K562 (cell line): Measurements from ENCODE around the gene RNASEH2A. TPM values are rescaled to one million over a fixed set of nuclear protein-coding genes. Genes with fewer than 3 reads are reported as not detected.

ENCODE experiments used
- CTBP1 ChIP-seq: fragments of 450-650 bp; IDR thresholded peaks from 2 replicates; pipeline ENCODE4 v1.6.1; 2016; ENCODE audit warnings: borderline replicate concordance
- ESRRA ChIP-seq: fragments of 450-650 bp; IDR thresholded peaks from 2 replicates; pipeline ENCODE4 v1.6.1; 2014; ENCODE audit warnings: low read depth, mild to moderate bottlenecking, moderate library complexity, borderline replicate concordance
- FOS ChIP-seq: IDR thresholded peaks from 3 replicates; pipeline ENCODE4 v1.6.1; 2011; ENCODE audit not compliant: insufficient read length; ENCODE audit errors: extremely low read depth
- FOXK2 ChIP-seq, 2 experiments: fragments of 450-650 bp; IDR thresholded peaks in 1 of 2; conservative IDR thresholded peaks in 1 of 2; 2 replicates each; pipeline ENCODE4 v1.6.1; 2016; ENCODE audit warnings: low read depth in 2 of 2, mild to moderate bottlenecking in 1 of 2
- GABPA ChIP-seq: fragments of 200-800 bp; sonication (Bioruptor generic); conservative IDR thresholded peaks from 2 replicates; pipeline ENCODE4 v1.6.1; 2016; ENCODE audit warnings: low read depth, missing genetic modification characterization, missing compliant biosample characterization
- KAT2B ChIP-seq: IDR thresholded peaks from one replicate; pipeline ENCODE4 v1.6.1; 2012; ENCODE audit warnings: low read depth, mild to moderate bottlenecking, control low read depth, inconsistent platforms, low read length, moderate library complexity
- KHSRP ChIP-seq: fragments of 450-650 bp; IDR thresholded peaks from 2 replicates; pipeline ENCODE4 v1.6.1; 2017
- NCOA1 ChIP-seq: fragments of 450-650 bp; IDR thresholded peaks from 2 replicates; pipeline ENCODE4 v1.6.1; 2016; ENCODE audit warnings: low read depth
- NFE2L1 ChIP-seq: fragments of 450-650 bp; IDR thresholded peaks from 2 replicates; pipeline ENCODE4 v1.6.1; 2016; ENCODE audit warnings: missing genetic modification characterization, low read depth, mild to moderate bottlenecking, missing compliant biosample characterization, moderate library complexity, borderline replicate concordance
- NR3C1 ChIP-seq: sonication (generic); formaldehyde crosslinking; IDR thresholded peaks from 2 replicates; pipeline ENCODE4 v1.8.1; 2022; ENCODE audit warnings: missing genetic modification reagents
- PHB2 ChIP-seq: fragments of 450-650 bp; IDR thresholded peaks from 2 replicates; pipeline ENCODE4 v1.6.1; 2017; ENCODE audit warnings: low read depth
- POU5F1 ChIP-seq: fragments of 150-350 bp; IDR thresholded peaks from 2 replicates; pipeline ENCODE4 v1.6.1; 2014; ENCODE audit warnings: borderline replicate concordance, low read length, low read depth, mild to moderate bottlenecking; ENCODE audit not compliant: partially characterized antibody
- RFX7 ChIP-seq: fragments of 250-450 bp; sonication (Bioruptor Pico); IDR thresholded peaks from 2 replicates; pipeline ENCODE4 v1.5.1; 2021; ENCODE audit warnings: mild to moderate bottlenecking
- RHOXF2B ChIP-seq: fragments of 250-450 bp; sonication (Bioruptor Pico); conservative IDR thresholded peaks from 2 replicates; pipeline ENCODE4 v1.5.1; 2021
- SMARCE1 ChIP-seq: fragments of 450-650 bp; IDR thresholded peaks from 2 replicates; pipeline ENCODE4 v1.7.1; 2016; ENCODE audit warnings: mild to moderate bottlenecking
- TCF7 ChIP-seq: sonication (generic); IDR thresholded peaks from 2 replicates; pipeline ENCODE4 v1.6.1; 2016; ENCODE audit warnings: antibody characterized with exemption, borderline replicate concordance
- ZFX ChIP-seq: sonication (generic); formaldehyde crosslinking; IDR thresholded peaks from 2 replicates; pipeline ENCODE4 v1.8.0; 2022; ENCODE audit warnings: mild to moderate bottlenecking, missing genetic modification reagents, moderate library complexity
- polyA plus RNA-seq, 8 experiments: library from polyadenylated mRNA; depleted of rRNA in 4 of 8; stranded (reverse) in 5 of 8; unstranded in 3 of 8; fragments of >200 nt; fragmentation: Nextera tagmentation in 2 of 8; fragmentation: Illumina TruSeq in 1 of 8; extraction: Ambion mirVana in 2 of 8; extraction: Trizol in 1 of 8; gene quantifications; 2 replicates each; pipeline versions ENCODE4 v1.2.1 to v1.2.3, GENCODE V29; 2011 to 2014; ENCODE audit warnings: inconsistent platforms in 1 of 8, missing spikeins in 1 of 8
- total RNA-seq, 7 experiments: library from RNA; depleted of rRNA in 6 of 7; stranded (reverse); fragments of >200 nt in 6 of 7; fragmentation: Illumina TruSeq in 2 of 7; extraction: Trizol in 2 of 7; gene quantifications; 2 replicates each; pipeline versions ENCODE4 v1.2.1 to v1.2.3, GENCODE V29; 2011 to 2021; ENCODE audit warnings: low replicate concordance in 1 of 7
- TF ChIP-seq, protein P1 (sequence below): fragments of 250-450 bp; sonication (Bioruptor Pico); IDR thresholded peaks from 2 replicates; pipeline ENCODE4 v1.5.0; 2022; ENCODE audit warnings: mild to moderate bottlenecking
- TF ChIP-seq, protein P2 (sequence below): fragments of 200-800 bp; sonication (Bioruptor generic); IDR thresholded peaks from 2 replicates; pipeline ENCODE4 v1.6.1; 2016; ENCODE audit warnings: missing genetic modification characterization, missing compliant biosample characterization
- TF ChIP-seq, protein P3 (sequence below): fragments of 250-450 bp; sonication (Bioruptor Pico); IDR thresholded peaks from 2 replicates; pipeline ENCODE4 v1.8.0; 2021; ENCODE audit warnings: borderline replicate concordance, mild to moderate bottlenecking, moderate library complexity; ENCODE audit not compliant: poor library complexity, severe bottlenecking

The RNASEH2A gene
- total and polyA plus RNA-seq, 9 of the 15 experiments (the other 6 are each of a cell fraction or from before 2014, with no cell fraction given): 22.3 to 78.0 (median 61.7) TPM

DNA sequence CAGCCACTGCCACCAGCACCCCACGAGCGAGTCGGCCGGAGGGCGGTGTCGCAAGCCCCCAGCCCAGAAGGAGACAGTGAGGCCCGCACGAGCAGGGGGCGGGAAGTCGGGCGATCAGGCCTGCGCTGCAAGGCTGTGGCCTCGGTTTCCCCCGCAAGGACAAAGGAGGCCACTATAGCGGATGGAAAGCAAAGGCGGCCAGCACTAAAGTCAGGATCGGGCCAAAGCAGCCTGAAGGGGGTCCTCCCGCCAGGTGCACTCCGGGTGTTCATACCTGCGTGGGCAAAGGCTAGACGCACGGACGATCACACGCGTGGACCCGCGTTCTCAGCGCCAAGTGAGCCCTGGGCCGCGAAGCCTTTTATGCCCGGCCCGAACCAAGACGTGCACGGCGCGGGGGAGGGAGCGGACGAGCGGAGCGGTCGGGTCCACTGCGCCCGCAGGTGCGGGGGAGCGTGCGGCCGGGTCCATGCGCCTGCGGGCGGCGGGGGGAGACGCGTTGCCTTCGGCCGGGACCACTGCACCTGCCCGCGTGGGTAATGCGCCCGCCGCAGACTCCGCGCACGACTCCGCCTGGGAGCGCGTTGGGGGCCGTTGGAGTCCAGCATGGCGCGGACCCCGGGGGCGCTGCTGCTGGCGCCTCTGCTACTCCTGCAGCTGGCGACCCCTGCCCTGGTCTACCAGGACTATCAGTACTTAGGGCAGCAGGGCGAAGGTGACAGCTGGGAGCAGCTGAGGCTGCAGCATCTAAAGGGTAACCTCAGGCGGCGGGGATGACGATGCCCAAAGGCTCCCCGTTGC, 4.7 kb upstream of the RNASEH2A start, which contains the start of the genes PRDX2 and THSD8 (continued):
- peak in 1 of 2 experiments; percentile 99; a peak in 2 of 4 replicates for TF ChIP-seq FOXK2 (conservative IDR thresholded peaks at IDR 0.05 in 1 of 2, IDR thresholded peaks at IDR 0.05 in 1 of 2; ENCODE audit: low read depth in 2 of 2)
- no peak for TF ChIP-seq RHOXF2B
- TF ChIP-seq ZFX (CRISPR knock-in tag): peak; percentile 96
- no peak for TF ChIP-seq FOS
- no peak; the same call in 1 of the 2 replicates for TF ChIP-seq GABPA (tag)
- no peak for TF ChIP-seq KHSRP
- TF ChIP-seq RFX7 (CRISPR knock-in tag): no peak
- peak; percentile 86 for TF ChIP-seq CTBP1
- TF ChIP-seq, protein P1, sequence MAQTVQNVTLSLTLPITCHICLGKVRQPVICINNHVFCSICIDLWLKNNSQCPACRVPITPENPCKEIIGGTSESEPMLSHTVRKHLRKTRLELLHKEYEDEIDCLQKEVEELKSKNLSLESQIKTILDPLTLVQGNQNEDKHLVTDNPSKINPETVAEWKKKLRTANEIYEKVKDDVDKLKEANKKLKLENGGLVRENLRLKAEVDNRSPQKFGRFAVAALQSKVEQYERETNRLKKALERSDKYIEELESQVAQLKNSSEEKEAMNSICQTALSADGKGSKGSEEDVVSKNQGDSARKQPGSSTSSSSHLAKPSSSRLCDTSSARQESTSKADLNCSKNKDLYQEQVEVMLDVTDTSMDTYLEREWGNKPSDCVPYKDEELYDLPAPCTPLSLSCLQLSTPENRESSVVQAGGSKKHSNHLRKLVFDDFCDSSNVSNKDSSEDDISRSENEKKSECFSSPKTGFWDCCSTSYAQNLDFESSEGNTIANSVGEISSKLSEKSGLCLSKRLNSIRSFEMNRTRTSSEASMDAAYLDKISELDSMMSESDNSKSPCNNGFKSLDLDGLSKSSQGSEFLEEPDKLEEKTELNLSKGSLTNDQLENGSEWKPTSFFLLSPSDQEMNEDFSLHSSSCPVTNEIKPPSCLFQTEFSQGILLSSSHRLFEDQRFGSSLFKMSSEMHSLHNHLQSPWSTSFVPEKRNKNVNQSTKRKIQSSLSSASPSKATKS (CRISPR knock-in tag): no peak
- 0 out of 2 replicates have a peak, but pooled peaks have one; percentile 66 for TF ChIP-seq NR3C1 (CRISPR knock-in tag)
- 0 out of 2 replicates have a peak, but pooled peaks have one; percentile 57 for TF ChIP-seq TCF7
- TF ChIP-seq NFE2L1 (tag): no peak
- TF ChIP-seq, protein P2, sequence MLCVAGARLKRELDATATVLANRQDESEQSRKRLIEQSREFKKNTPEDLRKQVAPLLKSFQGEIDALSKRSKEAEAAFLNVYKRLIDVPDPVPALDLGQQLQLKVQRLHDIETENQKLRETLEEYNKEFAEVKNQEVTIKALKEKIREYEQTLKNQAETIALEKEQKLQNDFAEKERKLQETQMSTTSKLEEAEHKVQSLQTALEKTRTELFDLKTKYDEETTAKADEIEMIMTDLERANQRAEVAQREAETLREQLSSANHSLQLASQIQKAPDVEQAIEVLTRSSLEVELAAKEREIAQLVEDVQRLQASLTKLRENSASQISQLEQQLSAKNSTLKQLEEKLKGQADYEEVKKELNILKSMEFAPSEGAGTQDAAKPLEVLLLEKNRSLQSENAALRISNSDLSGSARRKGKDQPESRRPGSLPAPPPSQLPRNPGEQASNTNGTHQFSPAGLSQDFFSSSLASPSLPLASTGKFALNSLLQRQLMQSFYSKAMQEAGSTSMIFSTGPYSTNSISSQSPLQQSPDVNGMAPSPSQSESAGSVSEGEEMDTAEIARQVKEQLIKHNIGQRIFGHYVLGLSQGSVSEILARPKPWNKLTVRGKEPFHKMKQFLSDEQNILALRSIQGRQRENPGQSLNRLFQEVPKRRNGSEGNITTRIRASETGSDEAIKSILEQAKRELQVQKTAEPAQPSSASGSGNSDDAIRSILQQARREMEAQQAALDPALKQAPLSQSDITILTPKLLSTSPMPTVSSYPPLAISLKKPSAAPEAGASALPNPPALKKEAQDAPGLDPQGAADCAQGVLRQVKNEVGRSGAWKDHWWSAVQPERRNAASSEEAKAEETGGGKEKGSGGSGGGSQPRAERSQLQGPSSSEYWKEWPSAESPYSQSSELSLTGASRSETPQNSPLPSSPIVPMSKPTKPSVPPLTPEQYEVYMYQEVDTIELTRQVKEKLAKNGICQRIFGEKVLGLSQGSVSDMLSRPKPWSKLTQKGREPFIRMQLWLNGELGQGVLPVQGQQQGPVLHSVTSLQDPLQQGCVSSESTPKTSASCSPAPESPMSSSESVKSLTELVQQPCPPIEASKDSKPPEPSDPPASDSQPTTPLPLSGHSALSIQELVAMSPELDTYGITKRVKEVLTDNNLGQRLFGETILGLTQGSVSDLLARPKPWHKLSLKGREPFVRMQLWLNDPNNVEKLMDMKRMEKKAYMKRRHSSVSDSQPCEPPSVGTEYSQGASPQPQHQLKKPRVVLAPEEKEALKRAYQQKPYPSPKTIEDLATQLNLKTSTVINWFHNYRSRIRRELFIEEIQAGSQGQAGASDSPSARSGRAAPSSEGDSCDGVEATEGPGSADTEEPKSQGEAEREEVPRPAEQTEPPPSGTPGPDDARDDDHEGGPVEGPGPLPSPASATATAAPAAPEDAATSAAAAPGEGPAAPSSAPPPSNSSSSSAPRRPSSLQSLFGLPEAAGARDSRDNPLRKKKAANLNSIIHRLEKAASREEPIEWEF (CRISPR knock-in tag): no peak
- peak; percentile 68 for TF ChIP-seq ESRRA
- TF ChIP-seq POU5F1: no peak
- no peak for TF ChIP-seq SMARCE1
- TF ChIP-seq PHB2: no peak
- TF ChIP-seq, protein P3, sequence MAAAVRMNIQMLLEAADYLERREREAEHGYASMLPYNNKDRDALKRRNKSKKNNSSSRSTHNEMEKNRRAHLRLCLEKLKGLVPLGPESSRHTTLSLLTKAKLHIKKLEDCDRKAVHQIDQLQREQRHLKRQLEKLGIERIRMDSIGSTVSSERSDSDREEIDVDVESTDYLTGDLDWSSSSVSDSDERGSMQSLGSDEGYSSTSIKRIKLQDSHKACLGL (CRISPR knock-in tag): no peak
- TF ChIP-seq KAT2B: no peak
- TF ChIP-seq NCOA1: no peak
